ENCODE data around the gene SEMA5A. TPM values are rescaled to one million over a fixed set of nuclear protein-coding genes. Genes with fewer than 3 reads are reported as not detected.

The SEMA5A gene
- total RNA-seq, 2 donors from 2014 or later = not detected

GRCh38 chr5:9460885-9461645 is 84.8 kb downstream of the SEMA5A start:
- H3K4me1 Mint-ChIP-seq = no peaks in the 10 kb centered on the region
- H3K9me3 Mint-ChIP-seq = no peaks in the 10 kb centered on the region
- ATAC-seq (replicated peaks) = no peak
- H3K36me3 Mint-ChIP-seq (ENCODE audit: low read depth) = no peaks in the 10 kb centered on the region
- no peak overlapping the region for H3K4me3 Mint-ChIP-seq
- no peak overlapping the region for H3K27ac Mint-ChIP-seq
- no peaks in the 10 kb centered on the region for H3K27me3 Mint-ChIP-seq

- ATAC-seq (replicated peaks) = no peak
- H3K4me1 Mint-ChIP-seq = no peaks in the 10 kb centered on the region
- no peaks in the 10 kb centered on the region for H3K27me3 Mint-ChIP-seq
Observed at GRCh38 chr5:9456435-9457042, 89.3 kb downstream of the SEMA5A start.

GRCh38 chr5:9455826-9456434 is 89.9 kb downstream of the SEMA5A start:
- H3K27me3 Mint-ChIP-seq = no peaks in the 10 kb centered on the region
- H3K9me3 Mint-ChIP-seq = no peaks in the 10 kb centered on the region
- H3K4me1 Mint-ChIP-seq = no peaks in the 10 kb centered on the region
- ATAC-seq (replicated peaks) = no peak
- no peak overlapping the region for H3K27ac Mint-ChIP-seq
- H3K36me3 Mint-ChIP-seq (ENCODE audit: low read depth) = no peaks in the 10 kb centered on the region
- no peak overlapping the region for H3K4me3 Mint-ChIP-seq

More at GRCh38 chr5:9456435-9457042, 89.3 kb downstream of the SEMA5A start:
- H3K4me3 Mint-ChIP-seq = no peak overlapping the region
- no peaks in the 10 kb centered on the region for H3K36me3 Mint-ChIP-seq (ENCODE audit: low read depth)
- H3K9me3 Mint-ChIP-seq = no peaks in the 10 kb centered on the region
- H3K27ac Mint-ChIP-seq = no peak overlapping the region

- Mint-ChIP-seq H3K4me1 (no peaks in the 10 kb centered on the region), H3K36me3 (ENCODE audit: low read depth) (no peaks in the 10 kb centered on the region), H3K9me3 (no peaks in the 10 kb centered on the region), H3K27ac (no peak overlapping the region), H3K4me3 (no peak overlapping the region), H3K27me3 (no peaks in the 10 kb centered on the region)
- ATAC-seq (replicated peaks) = no peak
Observed at GRCh38 chr5:9454491-9454890, 91.4 kb downstream of the SEMA5A start.

GRCh38 chr5:9454012-9454481 is 91.8 kb downstream of the SEMA5A start:
- H3K9me3 Mint-ChIP-seq = peaks cover 2% of the 10 kb centered on the region
- H3K4me1 Mint-ChIP-seq = no peaks in the 10 kb centered on the region
- H3K27ac Mint-ChIP-seq = no peak overlapping the region
- H3K36me3 Mint-ChIP-seq (ENCODE audit: low read depth) = no peaks in the 10 kb centered on the region
- H3K4me3 Mint-ChIP-seq = no peak overlapping the region
- no peaks in the 10 kb centered on the region for H3K27me3 Mint-ChIP-seq
- no peak for ATAC-seq (replicated peaks)

- Mint-ChIP-seq H3K4me1 (no peaks in the 10 kb centered on the region), H3K27me3 (no peaks in the 10 kb centered on the region), H3K4me3 (no peak overlapping the region), H3K9me3 (peaks cover 7% of the 10 kb centered on the region), H3K27ac (no peak overlapping the region), H3K36me3 (ENCODE audit: low read depth) (no peaks in the 10 kb centered on the region)
- ATAC-seq (replicated peaks) = no peak
Observed at GRCh38 chr5:9453480-9454011, 92.3 kb downstream of the SEMA5A start.

GRCh38 chr5:9452181-9452580 is 93.7 kb downstream of the SEMA5A start:
- no peak for ATAC-seq (replicated peaks)
- Mint-ChIP-seq H3K4me3 (no peak overlapping the region), H3K27me3 (no peaks in the 10 kb centered on the region), H3K4me1 (no peaks in the 10 kb centered on the region), H3K36me3 (ENCODE audit: low read depth) (no peaks in the 10 kb centered on the region), H3K9me3 (peaks cover 8% of the 10 kb centered on the region), H3K27ac (no peak overlapping the region)

- Mint-ChIP-seq H3K36me3 (ENCODE audit: low read depth) (no peaks in the 10 kb centered on the region), H3K4me3 (no peak overlapping the region), H3K27ac (no peak overlapping the region), H3K27me3 (no peaks in the 10 kb centered on the region), H3K9me3 (peaks cover 8% of the 10 kb centered on the region), H3K4me1 (no peaks in the 10 kb centered on the region)
- ATAC-seq (replicated peaks) = no peak
Observed at GRCh38 chr5:9451037-9451436, 94.8 kb downstream of the SEMA5A start.

GRCh38 chr5:9447691-9448090 is 98.2 kb downstream of the SEMA5A start:
- H3K4me1 Mint-ChIP-seq = no peaks in the 10 kb centered on the region
- H3K27me3 Mint-ChIP-seq = no peaks in the 10 kb centered on the region
- H3K9me3 Mint-ChIP-seq = peaks cover 11% of the 10 kb centered on the region
- H3K4me3 Mint-ChIP-seq = no peak overlapping the region
- H3K27ac Mint-ChIP-seq = no peak overlapping the region
- ATAC-seq (replicated peaks) = no peak
- no peaks in the 10 kb centered on the region for H3K36me3 Mint-ChIP-seq (ENCODE audit: low read depth)

- Mint-ChIP-seq H3K27me3 (no peaks in the 10 kb centered on the region), H3K27ac (no peak overlapping the region), H3K4me1 (no peaks in the 10 kb centered on the region), H3K4me3 (no peak overlapping the region), H3K36me3 (ENCODE audit: low read depth) (no peaks in the 10 kb centered on the region), H3K9me3 (peaks cover 20% of the 10 kb centered on the region)
- ATAC-seq (replicated peaks) = no peak
Observed at GRCh38 chr5:9445826-9446388, 100.0 kb downstream of the SEMA5A start.

GRCh38 chr5:9444346-9444745 is 101.5 kb downstream of the SEMA5A start:
- H3K4me3 Mint-ChIP-seq = no peak overlapping the region
- H3K27ac Mint-ChIP-seq = no peak overlapping the region
- peaks cover 24% of the 10 kb centered on the region for H3K9me3 Mint-ChIP-seq
- H3K36me3 Mint-ChIP-seq (ENCODE audit: low read depth) = no peaks in the 10 kb centered on the region
- no peak for ATAC-seq (replicated peaks)
- H3K27me3 Mint-ChIP-seq = no peaks in the 10 kb centered on the region
- no peaks in the 10 kb centered on the region for H3K4me1 Mint-ChIP-seq

GRCh38 chr5:9441610-9442009 is 104.3 kb downstream of the SEMA5A start:
- Mint-ChIP-seq H3K36me3 (ENCODE audit: low read depth) (no peaks in the 10 kb centered on the region), H3K27ac (no peak overlapping the region), H3K27me3 (no peaks in the 10 kb centered on the region), H3K4me1 (no peaks in the 10 kb centered on the region), H3K4me3 (no peak overlapping the region), H3K9me3 (peaks cover 16% of the 10 kb centered on the region)
- no peak for ATAC-seq (replicated peaks)

GRCh38 chr5:9440517-9440916 is 105.4 kb downstream of the SEMA5A start:
- ATAC-seq (replicated peaks) = no peak
- H3K36me3 Mint-ChIP-seq (ENCODE audit: low read depth) = no peaks in the 10 kb centered on the region
- H3K4me1 Mint-ChIP-seq = no peaks in the 10 kb centered on the region
- no peak overlapping the region for H3K27ac Mint-ChIP-seq
- H3K9me3 Mint-ChIP-seq = peaks cover 19% of the 10 kb centered on the region
- H3K27me3 Mint-ChIP-seq = no peaks in the 10 kb centered on the region
- H3K4me3 Mint-ChIP-seq = no peak overlapping the region

- ATAC-seq (replicated peaks) = no peak
- H3K27me3 Mint-ChIP-seq = no peaks in the 10 kb centered on the region
- H3K4me3 Mint-ChIP-seq = no peak overlapping the region
- H3K4me1 Mint-ChIP-seq = no peaks in the 10 kb centered on the region
- H3K27ac Mint-ChIP-seq = no peak overlapping the region
- no peaks in the 10 kb centered on the region for H3K36me3 Mint-ChIP-seq (ENCODE audit: low read depth)
- peaks cover 19% of the 10 kb centered on the region for H3K9me3 Mint-ChIP-seq
Observed at GRCh38 chr5:9439531-9440292, 106.2 kb downstream of the SEMA5A start.

All from activated T-helper 17 cell treated with anti-CD3 and anti-CD28 coated beads, Interleukin-2, amount 50 U/mL, for 72 hours (primary cell).